RKO (cell line): Measurements from ENCODE around the gene PRKCQ.
"Not testable (repeated sequence)": the region's sequence is repeated elsewhere in the genome, so short reads cannot be mapped to it uniquely, and the experiment has no call there.

Experiments used
- DNase-seq: peaks from one replicate; pipeline ENCODE4 v3.0.0-alpha.2; 2016; ENCODE audit warnings: low spot score

Gene PRKCQ

DNA sequence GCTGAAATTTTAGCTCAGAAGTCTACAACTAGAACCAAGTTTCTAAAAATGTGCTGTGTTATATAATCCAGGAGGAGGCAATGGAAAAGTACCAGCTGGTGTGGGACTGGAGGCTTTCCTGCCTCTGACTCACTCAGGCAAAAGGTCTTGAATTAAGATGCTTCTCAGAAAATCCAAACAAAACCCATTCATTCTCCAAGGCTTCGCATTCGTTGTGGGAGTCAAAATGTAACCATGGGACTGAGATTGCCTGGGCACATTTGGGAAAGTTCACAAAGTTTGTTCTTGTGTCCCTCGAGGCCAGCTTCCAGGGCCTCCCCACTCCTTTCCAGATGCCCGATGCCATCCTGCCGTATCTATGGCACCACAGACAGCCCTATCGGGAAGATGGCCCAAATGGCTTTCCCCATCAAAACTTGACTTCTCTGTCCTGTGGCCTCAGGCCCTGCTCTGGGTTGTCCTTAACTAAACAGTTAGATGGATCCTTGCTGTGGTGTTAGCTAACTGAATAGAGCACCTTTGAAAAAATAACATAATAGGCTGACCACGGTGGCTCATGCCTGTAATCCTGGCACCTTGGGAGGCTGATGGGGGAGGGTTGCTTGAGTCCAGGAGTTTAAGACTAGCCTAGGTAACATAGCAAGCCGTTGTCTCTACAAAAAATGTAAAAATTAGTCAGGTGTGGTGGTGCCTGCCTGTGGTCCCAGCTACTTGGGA lies 196.8 kb downstream of the PRKCQ start:
- DNase-seq, result no peak

- no peak for DNase-seq
Measured at GRCh38 chr10:6382081-6382480, 198.0 kb downstream of the PRKCQ start.

GRCh38 chr10:6380478-6380877 lies 199.6 kb downstream of the PRKCQ start:
- not testable (repeated sequence) for DNase-seq

GRCh38 chr10:6379015-6379776 lies 200.9 kb downstream of the PRKCQ start:
- DNase-seq, result no peak
